HepG2 (cell line): ENCODE results near the gene KPNA3. TPM values are rescaled to one million over a fixed set of nuclear protein-coding genes. Genes with fewer than 3 reads are reported as not detected.

Experiments used
- GABPA ChIP-seq, 2 experiments: IDR thresholded peaks; 2 replicates each; pipeline ENCODE4 v1.6.1; 2011 to 2016; ENCODE audit warnings: low read depth in 2 of 2, low read length in 1 of 2, missing biosample characterization in 1 of 2, missing genetic modification characterization in 1 of 2
- GZF1 ChIP-seq: sonication (generic); formaldehyde crosslinking; IDR thresholded peaks from 2 replicates; pipeline ENCODE4 v1.5.1; 2020; ENCODE audit warnings: mild to moderate bottlenecking, missing genetic modification reagents
- HMGA1 ChIP-seq: sonication (generic); formaldehyde crosslinking; conservative IDR thresholded peaks from 2 replicates; pipeline ENCODE4 v1.4.0; 2020; ENCODE audit warnings: missing genetic modification reagents
- HNRNPLL ChIP-seq: fragments of 200-400 bp; formaldehyde crosslinking; IDR thresholded peaks from 2 replicates; pipeline ENCODE4 v1.6.1; 2017; ENCODE audit warnings: mild to moderate bottlenecking, low read depth, low read length; ENCODE audit not compliant: poor library complexity, severe bottlenecking
- ISL2 ChIP-seq: sonication (generic); formaldehyde crosslinking; IDR thresholded peaks from 2 replicates; pipeline ENCODE4 v1.5.0; 2020; ENCODE audit warnings: missing genetic modification reagents
- JUNB ChIP-seq: sonication (generic); formaldehyde crosslinking; IDR thresholded peaks from 2 replicates; pipeline ENCODE4 v1.8.0; 2022; ENCODE audit warnings: missing genetic modification reagents, mild to moderate bottlenecking, borderline replicate concordance
- MAZ ChIP-seq, 2 experiments: sonication (generic) in 1 of 2; formaldehyde crosslinking in 1 of 2; IDR thresholded peaks; 2 replicates each; pipeline versions ENCODE4 v1.5.0 to v1.6.1; 2012 to 2020; ENCODE audit warnings: low read depth in 2 of 2, mild to moderate bottlenecking in 2 of 2, borderline replicate concordance in 1 of 2, improper control_type of control experiment in 1 of 2, low read length in 1 of 2, missing genetic modification reagents in 1 of 2, moderate library complexity in 1 of 2
- TARDBP ChIP-seq: sonication (generic); formaldehyde crosslinking; IDR thresholded peaks from 2 replicates; pipeline ENCODE4 v1.8.0; 2022; ENCODE audit warnings: mild to moderate bottlenecking, missing genetic modification reagents
- ZKSCAN5 ChIP-seq: sonication (generic); formaldehyde crosslinking; IDR thresholded peaks from 2 replicates; pipeline ENCODE4 v1.5.1; 2020; ENCODE audit warnings: mild to moderate bottlenecking, missing genetic modification reagents
- ZNF256 ChIP-seq: sonication (generic); formaldehyde crosslinking; conservative IDR thresholded peaks from 2 replicates; pipeline ENCODE4 v1.4.0; 2020; ENCODE audit warnings: missing genetic modification reagents
- ZNF660 ChIP-seq: sonication (generic); formaldehyde crosslinking; IDR thresholded peaks from 2 replicates; pipeline ENCODE4 v1.5.1; 2020; ENCODE audit warnings: mild to moderate bottlenecking, low read depth, missing genetic modification reagents, borderline replicate concordance
- polyA plus RNA-seq, 8 experiments: library from polyadenylated mRNA; depleted of rRNA in 3 of 8; stranded (reverse) in 7 of 8; unstranded in 1 of 8; fragments of >200 nt; fragmentation: Illumina TruSeq in 4 of 8; extraction: Trizol in 4 of 8; gene quantifications; 2 replicates each; pipeline versions ENCODE4 v1.2.1 to v1.2.3, GENCODE V29; 2011 to 2016; ENCODE audit warnings: low read depth in 4 of 8, missing spikeins in 1 of 8, mixed read lengths in 1 of 8; ENCODE audit not compliant: insufficient read depth in 1 of 8
- total RNA-seq, 5 experiments: library from RNA; depleted of rRNA; stranded (reverse); fragments of >200 nt; fragmentation: Illumina TruSeq; extraction: Trizol; gene quantifications; 2 replicates each; pipeline ENCODE4 v1.2.3, GENCODE V29; 2016; ENCODE audit warnings: low read depth in 1 of 5
- TF ChIP-seq, protein P1 (sequence below): IDR thresholded peaks from 2 replicates; pipeline ENCODE4 v1.6.1; 2018; ENCODE audit warnings: missing genetic modification reagents, mild to moderate bottlenecking, missing compliant biosample characterization
- TF ChIP-seq, protein P2 (sequence below): sonication (generic); formaldehyde crosslinking; IDR thresholded peaks from 2 replicates; pipeline ENCODE4 v1.4.0; 2020; ENCODE audit warnings: missing genetic modification reagents
- TF ChIP-seq, protein P3 (sequence below): sonication (generic); formaldehyde crosslinking; IDR thresholded peaks from 2 replicates; pipeline ENCODE4 v1.5.1; 2020; ENCODE audit warnings: mild to moderate bottlenecking, missing genetic modification reagents, moderate library complexity
- TF ChIP-seq, protein P4 (sequence below): IDR thresholded peaks from 2 replicates; pipeline ENCODE4 v1.6.1; 2016; ENCODE audit warnings: mild to moderate bottlenecking, missing biosample characterization, missing genetic modification reagents
- TF ChIP-seq, protein P5 (sequence below), 2 experiments: fragments of 450-650 bp in 1 of 2; sonication (generic) in 1 of 2; formaldehyde crosslinking; IDR thresholded peaks; 2 replicates each; pipeline versions ENCODE4 v1.5.0 to v1.8.0; 2020 to 2022; ENCODE audit warnings: mild to moderate bottlenecking in 1 of 2, missing genetic modification reagents in 1 of 2

Gene KPNA3
- total and polyA plus RNA-seq, 2 of the 13 experiments (the other 11 are each of a cell fraction or from before 2014, with no cell fraction given) = 13.0 to 28.9 TPM

GRCh38 chr13:49792550-49793324, at the start of gene KPNA3 (continued):
- TF ChIP-seq, protein P1, sequence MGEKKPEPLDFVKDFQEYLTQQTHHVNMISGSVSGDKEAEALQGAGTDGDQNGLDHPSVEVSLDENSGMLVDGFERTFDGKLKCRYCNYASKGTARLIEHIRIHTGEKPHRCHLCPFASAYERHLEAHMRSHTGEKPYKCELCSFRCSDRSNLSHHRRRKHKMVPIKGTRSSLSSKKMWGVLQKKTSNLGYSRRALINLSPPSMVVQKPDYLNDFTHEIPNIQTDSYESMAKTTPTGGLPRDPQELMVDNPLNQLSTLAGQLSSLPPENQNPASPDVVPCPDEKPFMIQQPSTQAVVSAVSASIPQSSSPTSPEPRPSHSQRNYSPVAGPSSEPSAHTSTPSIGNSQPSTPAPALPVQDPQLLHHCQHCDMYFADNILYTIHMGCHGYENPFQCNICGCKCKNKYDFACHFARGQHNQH (CRISPR knock-in tag) = peak; percentile 33; the same call in 1 of the 2 replicates
- TF ChIP-seq JUNB (CRISPR knock-in tag) = no peak
- no peak for TF ChIP-seq GABPA (IDR thresholded peaks at IDR 0.05; ENCODE audit: low read depth, low read length)
- TF ChIP-seq GABPA (CRISPR knock-in tag; IDR thresholded peaks at IDR 0.05; ENCODE audit: low read depth) = peak; percentile 61
- TF ChIP-seq ZNF256 (CRISPR knock-in tag) = no peak
- TF ChIP-seq ZKSCAN5 = 0 out of 2 replicates have a peak, but pooled peaks have one; percentile 20
- peak; percentile 56; the same call in 1 of the 2 replicates for TF ChIP-seq TARDBP (CRISPR knock-in tag)
- no peak for TF ChIP-seq ZNF660 (CRISPR knock-in tag)
- TF ChIP-seq HNRNPLL = peak; percentile 84
- no peak for TF ChIP-seq GZF1 (CRISPR knock-in tag)
- TF ChIP-seq, protein P2, sequence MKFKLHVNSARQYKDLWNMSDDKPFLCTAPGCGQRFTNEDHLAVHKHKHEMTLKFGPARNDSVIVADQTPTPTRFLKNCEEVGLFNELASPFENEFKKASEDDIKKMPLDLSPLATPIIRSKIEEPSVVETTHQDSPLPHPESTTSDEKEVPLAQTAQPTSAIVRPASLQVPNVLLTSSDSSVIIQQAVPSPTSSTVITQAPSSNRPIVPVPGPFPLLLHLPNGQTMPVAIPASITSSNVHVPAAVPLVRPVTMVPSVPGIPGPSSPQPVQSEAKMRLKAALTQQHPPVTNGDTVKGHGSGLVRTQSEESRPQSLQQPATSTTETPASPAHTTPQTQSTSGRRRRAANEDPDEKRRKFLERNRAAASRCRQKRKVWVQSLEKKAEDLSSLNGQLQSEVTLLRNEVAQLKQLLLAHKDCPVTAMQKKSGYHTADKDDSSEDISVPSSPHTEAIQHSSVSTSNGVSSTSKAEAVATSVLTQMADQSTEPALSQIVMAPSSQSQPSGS (CRISPR knock-in tag) = peak; percentile 79; the same call in 1 of the 2 replicates
- TF ChIP-seq, protein P3, sequence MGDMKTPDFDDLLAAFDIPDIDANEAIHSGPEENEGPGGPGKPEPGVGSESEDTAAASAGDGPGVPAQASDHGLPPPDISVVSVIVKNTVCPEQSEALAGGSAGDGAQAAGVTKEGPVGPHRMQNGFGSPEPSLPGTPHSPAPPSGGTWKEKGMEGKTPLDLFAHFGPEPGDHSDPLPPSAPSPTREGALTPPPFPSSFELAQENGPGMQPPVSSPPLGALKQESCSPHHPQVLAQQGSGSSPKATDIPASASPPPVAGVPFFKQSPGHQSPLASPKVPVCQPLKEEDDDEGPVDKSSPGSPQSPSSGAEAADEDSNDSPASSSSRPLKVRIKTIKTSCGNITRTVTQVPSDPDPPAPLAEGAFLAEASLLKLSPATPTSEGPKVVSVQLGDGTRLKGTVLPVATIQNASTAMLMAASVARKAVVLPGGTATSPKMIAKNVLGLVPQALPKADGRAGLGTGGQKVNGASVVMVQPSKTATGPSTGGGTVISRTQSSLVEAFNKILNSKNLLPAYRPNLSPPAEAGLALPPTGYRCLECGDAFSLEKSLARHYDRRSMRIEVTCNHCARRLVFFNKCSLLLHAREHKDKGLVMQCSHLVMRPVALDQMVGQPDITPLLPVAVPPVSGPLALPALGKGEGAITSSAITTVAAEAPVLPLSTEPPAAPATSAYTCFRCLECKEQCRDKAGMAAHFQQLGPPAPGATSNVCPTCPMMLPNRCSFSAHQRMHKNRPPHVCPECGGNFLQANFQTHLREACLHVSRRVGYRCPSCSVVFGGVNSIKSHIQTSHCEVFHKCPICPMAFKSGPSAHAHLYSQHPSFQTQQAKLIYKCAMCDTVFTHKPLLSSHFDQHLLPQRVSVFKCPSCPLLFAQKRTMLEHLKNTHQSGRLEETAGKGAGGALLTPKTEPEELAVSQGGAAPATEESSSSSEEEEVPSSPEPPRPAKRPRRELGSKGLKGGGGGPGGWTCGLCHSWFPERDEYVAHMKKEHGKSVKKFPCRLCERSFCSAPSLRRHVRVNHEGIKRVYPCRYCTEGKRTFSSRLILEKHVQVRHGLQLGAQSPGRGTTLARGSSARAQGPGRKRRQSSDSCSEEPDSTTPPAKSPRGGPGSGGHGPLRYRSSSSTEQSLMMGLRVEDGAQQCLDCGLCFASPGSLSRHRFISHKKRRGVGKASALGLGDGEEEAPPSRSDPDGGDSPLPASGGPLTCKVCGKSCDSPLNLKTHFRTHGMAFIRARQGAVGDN (CRISPR knock-in tag) = peak; percentile 92
- TF ChIP-seq HMGA1 = no peak
- peak; percentile 79 for TF ChIP-seq ISL2 (CRISPR knock-in tag)
- TF ChIP-seq, protein P4, sequence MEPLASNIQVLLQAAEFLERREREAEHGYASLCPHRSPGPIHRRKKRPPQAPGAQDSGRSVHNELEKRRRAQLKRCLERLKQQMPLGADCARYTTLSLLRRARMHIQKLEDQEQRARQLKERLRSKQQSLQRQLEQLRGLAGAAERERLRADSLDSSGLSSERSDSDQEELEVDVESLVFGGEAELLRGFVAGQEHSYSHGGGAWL (CRISPR knock-in tag) = peak; percentile 88
- TF ChIP-seq MAZ (IDR thresholded peaks at IDR 0.05; ENCODE audit: borderline replicate concordance, low read depth, low read length) = peak; percentile 83; the same call in 1 of the 2 replicates
- TF ChIP-seq MAZ (CRISPR knock-in tag; IDR thresholded peaks at IDR 0.05; ENCODE audit: low read depth) = peak; percentile 89
- TF ChIP-seq, protein P5, sequence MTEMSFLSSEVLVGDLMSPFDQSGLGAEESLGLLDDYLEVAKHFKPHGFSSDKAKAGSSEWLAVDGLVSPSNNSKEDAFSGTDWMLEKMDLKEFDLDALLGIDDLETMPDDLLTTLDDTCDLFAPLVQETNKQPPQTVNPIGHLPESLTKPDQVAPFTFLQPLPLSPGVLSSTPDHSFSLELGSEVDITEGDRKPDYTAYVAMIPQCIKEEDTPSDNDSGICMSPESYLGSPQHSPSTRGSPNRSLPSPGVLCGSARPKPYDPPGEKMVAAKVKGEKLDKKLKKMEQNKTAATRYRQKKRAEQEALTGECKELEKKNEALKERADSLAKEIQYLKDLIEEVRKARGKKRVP (CRISPR knock-in tag; IDR thresholded peaks at IDR 0.05) = no peak; a peak in 1 of 4 replicates
